HS-27A (cell line): ENCODE data around the gene ABI3.
"Not testable (repeated sequence)": the region's sequence is repeated elsewhere in the genome, so short reads cannot be mapped to it uniquely, and the experiment has no call there.

Source experiments
- DNase-seq: peaks from one replicate; pipeline ENCODE4 v3.0.0-alpha.2; 2012; ENCODE audit warnings: low read depth, missing footprints

Gene ABI3

GRCh38 chr17:49254066-49254465 is 43.6 kb downstream of the ABI3 start:
- DNase-seq: no peak

GRCh38 chr17:49255125-49255524 is 44.6 kb downstream of the ABI3 start:
- no peak for DNase-seq

GRCh38 chr17:49258394-49258793 is 47.9 kb downstream of the ABI3 start:
- no peak for DNase-seq

- no peak for DNase-seq
These were observed 49.1 kb downstream of the ABI3 start for GRCh38 chr17:49259663-49260010.

- peak; percentile 48 for DNase-seq
These were observed 49.7 kb downstream of the ABI3 start for GRCh38 chr17:49260011-49260816.

GRCh38 chr17:49260817-49261291 is 50.3 kb downstream of the ABI3 start:
- DNase-seq: no peak

GRCh38 chr17:49261540-49261939 is 51.0 kb downstream of the ABI3 start:
- DNase-seq: not testable (repeated sequence)

GRCh38 chr17:49266233-49266632 is 55.7 kb downstream of the ABI3 start:
- no peak for DNase-seq

GRCh38 chr17:49267912-49268311 is 57.4 kb downstream of the ABI3 start:
- no peak for DNase-seq

GRCh38 chr17:49269356-49269755 is 58.8 kb downstream of the ABI3 start:
- no peak for DNase-seq
